ENCODE data around the gene MGAT3. TPM values are rescaled to one million over a fixed set of nuclear protein-coding genes. Genes with fewer than 3 reads are reported as not detected.

MGAT3 gene
- total RNA-seq, 2 experiments from 2014 or later = 0.17 TPM; not detected in 1

GRCh38 chr22:39431216-39431801, 25.5 kb upstream of the MGAT3 start:
- Mint-ChIP-seq H3K27me3 (no peaks in the 10 kb centered on the region), H3K9me3 (no peaks in the 10 kb centered on the region)

GRCh38 chr22:39431821-39432251, 25.0 kb upstream of the MGAT3 start:
- intact Hi-C loops (cut with DNase I, micrococcal nuclease) = no loop called here
- CTCF ChIA-PET = no interaction called here
- Histone ChIP-seq H3K36me3 (ENCODE audit: insufficient read depth, low read length) (peaks cover 55% of the 10 kb centered on the region), H3K27ac (ENCODE audit: low read depth in 1 of 2, low read length in 2 of 2) (no peak overlapping the region), H3K4me1 (ENCODE audit: insufficient read depth, low read length) (no peaks in the 10 kb centered on the region), H3K4me3 (ENCODE audit: low read length) (no peak overlapping the region), H3K27me3 (ENCODE audit: control insufficient read depth in 1 of 2, insufficient read depth in 2 of 2, low read length in 2 of 2) (no peaks in the 10 kb centered on the region), H3K9me3 (ENCODE audit: control insufficient read depth in 1 of 2, insufficient read depth in 1 of 2, low read length in 2 of 2) (no peaks in the 10 kb centered on the region)
- Mint-ChIP-seq H3K27me3 (no peaks in the 10 kb centered on the region), H3K27ac (no peak overlapping the region), H3K9me3 (no peaks in the 10 kb centered on the region), H3K4me1 (ENCODE audit: low read depth) (no peaks in the 10 kb centered on the region), H3K36me3 (ENCODE audit: low read depth) (peaks cover 50% of the 10 kb centered on the region), H3K4me3 (no peak overlapping the region)
- DNase-seq = no peak
- no peak for ATAC-seq (ENCODE audit: poor library complexity)
- POLR2A ChIA-PET = no interaction called here
- TF ChIP-seq CTCF (IDR thresholded peaks at IDR 0.05) = no peak

More at GRCh38 chr22:39431216-39431801, 25.5 kb upstream of the MGAT3 start:
- Histone ChIP-seq H3K27ac (ENCODE audit: low read depth in 1 of 2, low read length in 2 of 2) (no peak overlapping the region), H3K4me3 (ENCODE audit: low read length) (no peak overlapping the region), H3K4me1 (ENCODE audit: insufficient read depth, low read length) (no peaks in the 10 kb centered on the region), H3K27me3 (ENCODE audit: control insufficient read depth in 1 of 2, insufficient read depth in 2 of 2, low read length in 2 of 2) (no peaks in the 10 kb centered on the region), H3K9me3 (ENCODE audit: control insufficient read depth in 1 of 2, insufficient read depth in 1 of 2, low read length in 2 of 2) (no peaks in the 10 kb centered on the region), H3K36me3 (ENCODE audit: insufficient read depth, low read length) (peaks cover 60% of the 10 kb centered on the region)
- POLR2A ChIA-PET = no interaction called here
- no peaks in the 10 kb centered on the region for H3K4me1 Mint-ChIP-seq (ENCODE audit: low read depth)
- H3K4me3 Mint-ChIP-seq = no peak overlapping the region
- ATAC-seq (ENCODE audit: poor library complexity) (no peak), DNase-seq (no peak)
- TF ChIP-seq CTCF (IDR thresholded peaks at IDR 0.05) = no peak
- no peak overlapping the region for H3K27ac Mint-ChIP-seq
- CTCF ChIA-PET = no interaction called here
- H3K36me3 Mint-ChIP-seq (ENCODE audit: low read depth) = peaks cover 55% of the 10 kb centered on the region
- intact Hi-C loops (cut with DNase I, micrococcal nuclease) = no loop called here

DNA sequence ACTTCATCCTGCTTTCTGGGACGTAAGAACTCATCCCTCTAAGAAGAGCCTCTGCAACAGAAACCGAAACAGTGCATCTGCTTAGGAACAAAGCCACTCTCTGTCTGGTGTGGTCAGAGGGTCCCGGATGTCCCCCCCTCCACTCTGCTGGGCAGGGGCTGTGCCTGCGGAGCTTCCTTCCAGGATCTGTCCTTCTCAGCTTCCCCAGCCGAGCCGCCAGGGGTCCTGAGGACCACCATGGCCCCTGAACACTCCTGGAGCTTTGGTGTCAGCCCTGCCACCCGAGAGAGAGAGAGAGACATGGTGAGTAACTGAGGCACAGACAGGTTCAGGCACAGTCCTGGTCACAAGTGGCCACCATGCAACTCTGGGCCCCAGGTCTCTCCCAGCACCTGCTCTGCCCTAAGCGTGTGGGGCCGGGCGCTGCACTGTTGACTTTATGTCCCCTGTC, 24.4 kb upstream of the MGAT3 start:
- no peak overlapping the region for H3K27ac ChIP-seq (ENCODE audit: low read depth in 1 of 2, low read length in 2 of 2)
- CTCF ChIA-PET = no interaction called here
- Mint-ChIP-seq H3K9me3 (no peaks in the 10 kb centered on the region), H3K4me3 (no peak overlapping the region), H3K27me3 (no peaks in the 10 kb centered on the region), H3K4me1 (ENCODE audit: low read depth) (peaks cover 4% of the 10 kb centered on the region), H3K36me3 (ENCODE audit: low read depth) (peaks cover 44% of the 10 kb centered on the region), H3K27ac (no peak overlapping the region)
- peaks cover 5% of the 10 kb centered on the region for H3K4me1 ChIP-seq (ENCODE audit: insufficient read depth, low read length)
- peaks cover 50% of the 10 kb centered on the region for H3K36me3 ChIP-seq (ENCODE audit: insufficient read depth, low read length)
- POLR2A ChIA-PET = no interaction called here
- H3K27me3 ChIP-seq (ENCODE audit: control insufficient read depth in 1 of 2, insufficient read depth in 2 of 2, low read length in 2 of 2) = no peaks in the 10 kb centered on the region
- DNase-seq = no peak
- no peak for ATAC-seq (ENCODE audit: poor library complexity)
- TF ChIP-seq CTCF (IDR thresholded peaks at IDR 0.05) = no peak
- H3K9me3 ChIP-seq (ENCODE audit: control insufficient read depth in 1 of 2, insufficient read depth in 1 of 2, low read length in 2 of 2) = no peaks in the 10 kb centered on the region
- H3K4me3 ChIP-seq (ENCODE audit: low read length) = no peak overlapping the region
- intact Hi-C loops (cut with DNase I, micrococcal nuclease) = no loop called here
